ENCODE data around the gene TMEM117. TPM values are rescaled to one million over a fixed set of nuclear protein-coding genes. Genes with fewer than 3 reads are reported as not detected.
"Not testable (repeated sequence)": the region's sequence is repeated elsewhere in the genome, so short reads cannot be mapped to it uniquely, and the experiment has no call there.

TMEM117 gene
- total RNA-seq, 1 donor from 2014 or later, result 13.1 TPM

DNA sequence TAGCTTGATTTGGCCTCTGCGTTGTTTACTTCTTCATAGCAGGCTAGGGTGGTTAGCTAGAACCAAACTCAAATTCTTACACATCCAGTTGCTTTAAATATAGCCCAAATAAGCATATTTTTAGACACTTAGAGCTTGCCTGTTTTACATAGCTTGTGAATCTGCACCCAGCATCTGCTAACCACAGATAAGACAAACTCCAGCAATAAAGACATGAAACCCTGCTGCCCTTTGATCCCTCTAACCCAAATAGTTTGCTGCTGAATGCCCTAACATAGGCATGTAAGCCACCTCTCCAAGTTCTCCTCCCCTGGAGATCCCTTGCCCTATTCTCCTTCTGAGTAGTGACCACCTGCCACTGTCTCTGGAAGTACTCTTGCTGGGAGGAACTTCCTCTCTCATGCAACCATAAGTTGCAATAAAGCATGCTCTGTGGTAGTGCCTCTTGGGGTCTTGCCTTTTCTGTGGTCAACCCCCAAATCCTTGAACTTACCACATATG, 185.6 kb downstream of the TMEM117 start:
- no peaks in the 10 kb centered on the region for H3K9me3 Mint-ChIP-seq (ENCODE audit: unreplicated experiment)
- no peak overlapping the region for H3K4me3 ChIP-seq (ENCODE audit: insufficient read depth, low read depth, low read length)
- H3K36me3 ChIP-seq (ENCODE audit: insufficient read depth, low read length), result no peaks in the 10 kb centered on the region
- FAIRE-seq (no peak), DNase-seq (ENCODE audit: low read depth) (no peak)
- TF ChIP-seq, protein P1, sequence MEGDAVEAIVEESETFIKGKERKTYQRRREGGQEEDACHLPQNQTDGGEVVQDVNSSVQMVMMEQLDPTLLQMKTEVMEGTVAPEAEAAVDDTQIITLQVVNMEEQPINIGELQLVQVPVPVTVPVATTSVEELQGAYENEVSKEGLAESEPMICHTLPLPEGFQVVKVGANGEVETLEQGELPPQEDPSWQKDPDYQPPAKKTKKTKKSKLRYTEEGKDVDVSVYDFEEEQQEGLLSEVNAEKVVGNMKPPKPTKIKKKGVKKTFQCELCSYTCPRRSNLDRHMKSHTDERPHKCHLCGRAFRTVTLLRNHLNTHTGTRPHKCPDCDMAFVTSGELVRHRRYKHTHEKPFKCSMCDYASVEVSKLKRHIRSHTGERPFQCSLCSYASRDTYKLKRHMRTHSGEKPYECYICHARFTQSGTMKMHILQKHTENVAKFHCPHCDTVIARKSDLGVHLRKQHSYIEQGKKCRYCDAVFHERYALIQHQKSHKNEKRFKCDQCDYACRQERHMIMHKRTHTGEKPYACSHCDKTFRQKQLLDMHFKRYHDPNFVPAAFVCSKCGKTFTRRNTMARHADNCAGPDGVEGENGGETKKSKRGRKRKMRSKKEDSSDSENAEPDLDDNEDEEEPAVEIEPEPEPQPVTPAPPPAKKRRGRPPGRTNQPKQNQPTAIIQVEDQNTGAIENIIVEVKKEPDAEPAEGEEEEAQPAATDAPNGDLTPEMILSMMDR (IDR thresholded peaks at IDR 0.05; ENCODE audit: insufficient read depth, low read depth, low read length), result no peak
- TF ChIP-seq EZH2 (IDR thresholded peaks at IDR 0.05; ENCODE audit: insufficient read depth, low read length), result no peak
- H3K27me3 Mint-ChIP-seq (ENCODE audit: low read depth, unreplicated experiment), result no peaks in the 10 kb centered on the region
- H3K9ac ChIP-seq (ENCODE audit: low read length), result no peak overlapping the region
- H3K4me1 Mint-ChIP-seq (ENCODE audit: low read depth, unreplicated experiment), result peaks cover 6% of the 10 kb centered on the region
- no peak overlapping the region for H3K27ac ChIP-seq (ENCODE audit: low read depth, low read length)
- H3K36me3 Mint-ChIP-seq (ENCODE audit: low read depth, unreplicated experiment), result no peaks in the 10 kb centered on the region
- no peak overlapping the region for H3K4me3 Mint-ChIP-seq (ENCODE audit: unreplicated experiment)
- no peak overlapping the region for H2AFZ ChIP-seq (ENCODE audit: low read depth, low read length)
- no peaks in the 10 kb centered on the region for H3K4me1 ChIP-seq (ENCODE audit: insufficient read depth, low read length)
- no peaks in the 10 kb centered on the region for H3K27me3 ChIP-seq (ENCODE audit: insufficient read depth, low read length)
- H3K4me2 ChIP-seq (ENCODE audit: low read length), result no peak overlapping the region
- no peak overlapping the region for H3K27ac Mint-ChIP-seq (ENCODE audit: unreplicated experiment)
- no peaks in the 10 kb centered on the region for H3K9me3 ChIP-seq (ENCODE audit: insufficient read depth, low read depth, low read length)
- H4K20me1 ChIP-seq (ENCODE audit: insufficient read depth, low read length), result no peaks in the 10 kb centered on the region
- H3K79me2 ChIP-seq (ENCODE audit: insufficient read depth, low read length), result no peaks in the 10 kb centered on the region

- TF ChIP-seq EZH2 (IDR thresholded peaks at IDR 0.05; ENCODE audit: insufficient read depth, low read length), result no peak
- TF ChIP-seq, protein P1 (IDR thresholded peaks at IDR 0.05; ENCODE audit: insufficient read depth, low read depth, low read length), result no peak
- Mint-ChIP-seq H3K27ac (ENCODE audit: unreplicated experiment) (no peak overlapping the region), H3K36me3 (ENCODE audit: low read depth, unreplicated experiment) (no peaks in the 10 kb centered on the region), H3K27me3 (ENCODE audit: low read depth, unreplicated experiment) (no peaks in the 10 kb centered on the region), H3K4me1 (ENCODE audit: low read depth, unreplicated experiment) (peaks cover 6% of the 10 kb centered on the region), H3K4me3 (ENCODE audit: unreplicated experiment) (no peak overlapping the region), H3K9me3 (ENCODE audit: unreplicated experiment) (peaks cover 10% of the 10 kb centered on the region)
- no peak overlapping the region for H3K27ac ChIP-seq (ENCODE audit: low read depth, low read length)
- H3K27me3 ChIP-seq (ENCODE audit: insufficient read depth, low read length), result no peaks in the 10 kb centered on the region
- DNase-seq (ENCODE audit: low read depth) (no peak), FAIRE-seq (no peak)
- H3K4me1 ChIP-seq (ENCODE audit: insufficient read depth, low read length), result no peaks in the 10 kb centered on the region
- no peaks in the 10 kb centered on the region for H3K9me3 ChIP-seq (ENCODE audit: insufficient read depth, low read depth, low read length)
- no peaks in the 10 kb centered on the region for H3K36me3 ChIP-seq (ENCODE audit: insufficient read depth, low read length)
- no peaks in the 10 kb centered on the region for H4K20me1 ChIP-seq (ENCODE audit: insufficient read depth, low read length)
- no peak overlapping the region for H3K9ac ChIP-seq (ENCODE audit: low read length)
- no peak overlapping the region for H3K4me3 ChIP-seq (ENCODE audit: insufficient read depth, low read depth, low read length)
- H3K4me2 ChIP-seq (ENCODE audit: low read length), result no peak overlapping the region
- H3K79me2 ChIP-seq (ENCODE audit: insufficient read depth, low read length), result no peaks in the 10 kb centered on the region
- no peak overlapping the region for H2AFZ ChIP-seq (ENCODE audit: low read depth, low read length)
These were observed 189.6 kb downstream of the TMEM117 start for GRCh38 chr12:44025499-44025898.

GRCh38 chr12:44026046-44026445, 190.2 kb downstream of the TMEM117 start:
- no peak for FAIRE-seq
- H3K36me3 Mint-ChIP-seq (ENCODE audit: low read depth, unreplicated experiment), result no peaks in the 10 kb centered on the region
- no peak for DNase-seq (ENCODE audit: low read depth)
- peaks cover 6% of the 10 kb centered on the region for H3K4me1 Mint-ChIP-seq (ENCODE audit: low read depth, unreplicated experiment)
- Histone ChIP-seq H3K9ac (ENCODE audit: low read length) (no peak overlapping the region), H3K4me3 (ENCODE audit: insufficient read depth, low read depth, low read length) (no peak overlapping the region), H2AFZ (ENCODE audit: low read depth, low read length) (no peak overlapping the region), H3K9me3 (ENCODE audit: insufficient read depth, low read depth, low read length) (no peaks in the 10 kb centered on the region), H4K20me1 (ENCODE audit: insufficient read depth, low read length) (no peaks in the 10 kb centered on the region), H3K27ac (ENCODE audit: low read depth, low read length) (no peak overlapping the region), H3K27me3 (ENCODE audit: insufficient read depth, low read length) (no peaks in the 10 kb centered on the region), H3K36me3 (ENCODE audit: insufficient read depth, low read length) (no peaks in the 10 kb centered on the region), H3K4me2 (ENCODE audit: low read length) (no peak overlapping the region), H3K79me2 (ENCODE audit: insufficient read depth, low read length) (no peaks in the 10 kb centered on the region), H3K4me1 (ENCODE audit: insufficient read depth, low read length) (no peaks in the 10 kb centered on the region)
- H3K27me3 Mint-ChIP-seq (ENCODE audit: low read depth, unreplicated experiment), result no peaks in the 10 kb centered on the region
- H3K4me3 Mint-ChIP-seq (ENCODE audit: unreplicated experiment), result no peak overlapping the region
- TF ChIP-seq, protein P1 (IDR thresholded peaks at IDR 0.05; ENCODE audit: insufficient read depth, low read depth, low read length), result no peak
- TF ChIP-seq EZH2 (IDR thresholded peaks at IDR 0.05; ENCODE audit: insufficient read depth, low read length), result no peak
- H3K27ac Mint-ChIP-seq (ENCODE audit: unreplicated experiment), result no peak overlapping the region
- peaks cover 11% of the 10 kb centered on the region for H3K9me3 Mint-ChIP-seq (ENCODE audit: unreplicated experiment)

GRCh38 chr12:44026926-44027325, 191.0 kb downstream of the TMEM117 start:
- H3K4me1 ChIP-seq (ENCODE audit: insufficient read depth, low read length); H3K27me3 ChIP-seq (ENCODE audit: insufficient read depth, low read length); H3K4me1 Mint-ChIP-seq (ENCODE audit: low read depth, unreplicated experiment); H3K4me2 ChIP-seq (ENCODE audit: low read length); H3K4me3 ChIP-seq (ENCODE audit: insufficient read depth, low read depth, low read length); FAIRE-seq; H3K36me3 ChIP-seq (ENCODE audit: insufficient read depth, low read length); H3K4me3 Mint-ChIP-seq (ENCODE audit: unreplicated experiment); H3K27ac ChIP-seq (ENCODE audit: low read depth, low read length); H3K27ac Mint-ChIP-seq (ENCODE audit: unreplicated experiment); H2AFZ ChIP-seq (ENCODE audit: low read depth, low read length); H3K27me3 Mint-ChIP-seq (ENCODE audit: low read depth, unreplicated experiment); H3K36me3 Mint-ChIP-seq (ENCODE audit: low read depth, unreplicated experiment); DNase-seq (ENCODE audit: low read depth); H4K20me1 ChIP-seq (ENCODE audit: insufficient read depth, low read length); H3K9ac ChIP-seq (ENCODE audit: low read length); H3K79me2 ChIP-seq (ENCODE audit: insufficient read depth, low read length); H3K9me3 ChIP-seq (ENCODE audit: insufficient read depth, low read depth, low read length): not testable (repeated sequence)
- H3K9me3 Mint-ChIP-seq (ENCODE audit: unreplicated experiment), result peaks cover 11% of the 10 kb centered on the region
